WTC11 (cell line): ENCODE data around the gene SANBR. TPM values are rescaled to one million over a fixed set of nuclear protein-coding genes. Genes with fewer than 3 reads are reported as not detected.
"Not testable (repeated sequence)": the region's sequence is repeated elsewhere in the genome, so short reads cannot be mapped to it uniquely, and the experiment has no call there.

Experiments used
- ATAC-seq: fragments of 200-7000 bp; cut with Tn5 transposase; 2 replicates; pipeline ENCODE4 v1.10.0; 2021; ENCODE audit warnings: mild to moderate bottlenecking, moderate library complexity
- CTCF ChIA-PET: fragments of 300-600 bp; sonication (Branson Sonifier 250); formaldehyde crosslinking; loops from one replicate; lab custom pipeline; 2021; ENCODE audit warnings: antibody characterized with exemption; lab: Charles Lee
- POLR2A ChIA-PET: fragments of 350-600 bp; sonication (Branson Sonifier 250); formaldehyde crosslinking; loops from one replicate; lab custom pipeline; 2021; ENCODE audit warnings: antibody characterized with exemption; lab: Charles Lee
- DNase-seq: peaks from one replicate; pipeline ENCODE4 v3.0.0; 2021; ENCODE audit warnings: low spot score
- H3K27ac Mint-ChIP-seq: 2 replicates; pipeline ENCODE4 v1.8.0; 2021; ENCODE audit warnings: mixed read lengths
- H3K27me3 Mint-ChIP-seq: 2 replicates; pipeline ENCODE4 v1.8.0; 2021; ENCODE audit warnings: low read depth, mild to moderate bottlenecking, moderate library complexity, mixed read lengths
- H3K36me3 Mint-ChIP-seq: 2 replicates; pipeline ENCODE4 v1.8.0; 2021; ENCODE audit warnings: mixed read lengths
- H3K4me1 Mint-ChIP-seq: 2 replicates; pipeline ENCODE4 v1.8.0; 2022; ENCODE audit warnings: mixed read lengths
- H3K4me3 Mint-ChIP-seq: 2 replicates; pipeline ENCODE4 v1.8.0; 2021; ENCODE audit warnings: mild to moderate bottlenecking, moderate library complexity, mixed read lengths
- H3K9me3 Mint-ChIP-seq: 2 replicates; pipeline ENCODE4 v1.8.0; 2021; ENCODE audit warnings: mixed read lengths
- CBFB ChIP-seq: sonication (generic); formaldehyde crosslinking; IDR thresholded peaks from 2 replicates; pipeline ENCODE4 v1.8.1; 2022; ENCODE audit warnings: mild to moderate bottlenecking, low read depth, missing genetic modification reagents
- ELF4 ChIP-seq: sonication (generic); formaldehyde crosslinking; IDR thresholded peaks from 2 replicates; pipeline ENCODE4 v1.8.1; 2022; ENCODE audit warnings: low read depth, mild to moderate bottlenecking, moderate library complexity, missing genetic modification reagents
- ETV6 ChIP-seq: sonication (generic); formaldehyde crosslinking; IDR thresholded peaks from 2 replicates; pipeline ENCODE4 v1.8.1; 2022; ENCODE audit warnings: mild to moderate bottlenecking, missing genetic modification reagents
- GABPB1 ChIP-seq: sonication (generic); formaldehyde crosslinking; IDR thresholded peaks from 2 replicates; pipeline ENCODE4 v1.8.1; 2023; ENCODE audit warnings: mild to moderate bottlenecking, missing genetic modification reagents
- HMGA2 ChIP-seq: fragments of 250-450 bp; sonication (Bioruptor Pico); IDR thresholded peaks from 2 replicates; pipeline ENCODE4 v1.4.0; 2021; ENCODE audit warnings: mild to moderate bottlenecking, moderate library complexity
- IRF2 ChIP-seq: sonication (generic); formaldehyde crosslinking; IDR thresholded peaks from 2 replicates; pipeline ENCODE4 v1.8.0; 2022; ENCODE audit warnings: low read depth, missing genetic modification reagents, borderline replicate concordance
- MXD4 ChIP-seq: fragments of 250-450 bp; sonication (Bioruptor Pico); IDR thresholded peaks from 2 replicates; pipeline ENCODE4 v1.8.0; 2021; ENCODE audit warnings: mild to moderate bottlenecking, moderate library complexity, borderline replicate concordance
- NFE2L1 ChIP-seq: sonication (generic); formaldehyde crosslinking; IDR thresholded peaks from 2 replicates; pipeline ENCODE4 v1.8.1; 2023; ENCODE audit warnings: missing genetic modification reagents
- NR1H2 ChIP-seq: sonication (generic); formaldehyde crosslinking; IDR thresholded peaks from 2 replicates; pipeline ENCODE4 v1.9.0; 2021; ENCODE audit warnings: mild to moderate bottlenecking, moderate library complexity, missing genetic modification reagents
- RORB ChIP-seq: fragments of 250-450 bp; sonication (Bioruptor Pico); IDR thresholded peaks from 2 replicates; pipeline ENCODE4 v1.9.0; 2021; ENCODE audit warnings: mild to moderate bottlenecking
- TEAD4 ChIP-seq: sonication (generic); formaldehyde crosslinking; IDR thresholded peaks from 2 replicates; pipeline ENCODE4 v1.8.0; 2022; ENCODE audit warnings: mild to moderate bottlenecking, missing genetic modification reagents
- ZNF138 ChIP-seq: sonication (generic); formaldehyde crosslinking; conservative IDR thresholded peaks from 2 replicates; pipeline ENCODE4 v1.8.1; 2022; ENCODE audit warnings: mild to moderate bottlenecking, moderate library complexity, missing genetic modification reagents
- ZNF219 ChIP-seq: sonication (generic); formaldehyde crosslinking; IDR thresholded peaks from 2 replicates; pipeline ENCODE4 v1.8.0; 2023; ENCODE audit warnings: missing genetic modification reagents, mild to moderate bottlenecking, borderline replicate concordance
- ZNF263 ChIP-seq: sonication (generic); formaldehyde crosslinking; IDR thresholded peaks from 2 replicates; pipeline ENCODE4 v1.8.1; 2022; ENCODE audit warnings: low read depth, mild to moderate bottlenecking, moderate library complexity, missing genetic modification reagents
- total RNA-seq: library from RNA; stranded (reverse); gene quantifications from 3 replicates; pipeline ENCODE4 v1.2.3, GENCODE V29; 2021
- TF ChIP-seq, protein P1 (sequence below): sonication (generic); formaldehyde crosslinking; IDR thresholded peaks from 2 replicates; pipeline ENCODE4 v1.8.0; 2023; ENCODE audit warnings: missing genetic modification reagents
- TF ChIP-seq, protein P2 (sequence below): sonication (generic); formaldehyde crosslinking; IDR thresholded peaks from 2 replicates; pipeline ENCODE4 v1.8.0; 2022; ENCODE audit warnings: mild to moderate bottlenecking, missing genetic modification reagents
- TF ChIP-seq, protein P3 (sequence below): sonication (generic); formaldehyde crosslinking; IDR thresholded peaks from 2 replicates; pipeline ENCODE4 v1.8.1; 2023; ENCODE audit warnings: mild to moderate bottlenecking, missing genetic modification reagents, moderate library complexity
- TF ChIP-seq, protein P4 (sequence below): sonication (generic); formaldehyde crosslinking; IDR thresholded peaks from 2 replicates; pipeline ENCODE4 v1.8.1; 2023; ENCODE audit warnings: mild to moderate bottlenecking, missing genetic modification reagents, borderline replicate concordance
- TF ChIP-seq, protein P5 (sequence below): sonication (generic); formaldehyde crosslinking; IDR thresholded peaks from 2 replicates; pipeline ENCODE4 v1.8.1; 2023; ENCODE audit warnings: mild to moderate bottlenecking, missing genetic modification reagents, moderate library complexity

SANBR gene
- total RNA-seq, 1 experiment from 2014 or later, result 8.9 TPM

DNA sequence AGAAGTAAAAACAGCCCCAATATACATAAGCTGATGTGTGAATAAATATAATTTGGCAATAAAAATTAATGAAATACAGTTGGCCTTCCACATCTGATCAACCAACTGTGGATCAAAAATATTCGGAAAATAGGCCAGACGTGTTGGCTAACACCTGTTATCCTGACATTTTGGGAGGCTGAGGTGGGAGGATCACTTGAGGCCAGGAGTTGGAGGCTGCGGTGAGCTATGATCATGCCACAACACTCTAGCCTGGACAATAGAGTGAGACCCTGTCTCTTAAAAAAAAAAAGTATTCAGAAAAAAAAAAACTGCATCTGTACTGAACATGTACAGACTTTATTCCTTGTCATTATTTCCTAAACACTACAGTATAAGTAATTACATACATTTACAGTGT is 36.1 kb upstream of the SANBR start:
- no peaks in the 10 kb centered on the region for H3K27me3 Mint-ChIP-seq
- no peaks in the 10 kb centered on the region for H3K4me1 Mint-ChIP-seq
- ATAC-seq, result no peak
- TF ChIP-seq ZNF219, result no peak
- TF ChIP-seq CBFB (CRISPR knock-in tag), result no peak
- TF ChIP-seq NFE2L1 (CRISPR knock-in tag), result no peak
- TF ChIP-seq, protein P1, sequence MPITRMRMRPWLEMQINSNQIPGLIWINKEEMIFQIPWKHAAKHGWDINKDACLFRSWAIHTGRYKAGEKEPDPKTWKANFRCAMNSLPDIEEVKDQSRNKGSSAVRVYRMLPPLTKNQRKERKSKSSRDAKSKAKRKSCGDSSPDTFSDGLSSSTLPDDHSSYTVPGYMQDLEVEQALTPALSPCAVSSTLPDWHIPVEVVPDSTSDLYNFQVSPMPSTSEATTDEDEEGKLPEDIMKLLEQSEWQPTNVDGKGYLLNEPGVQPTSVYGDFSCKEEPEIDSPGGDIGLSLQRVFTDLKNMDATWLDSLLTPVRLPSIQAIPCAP (CRISPR knock-in tag), result no peak
- TF ChIP-seq, protein P2, sequence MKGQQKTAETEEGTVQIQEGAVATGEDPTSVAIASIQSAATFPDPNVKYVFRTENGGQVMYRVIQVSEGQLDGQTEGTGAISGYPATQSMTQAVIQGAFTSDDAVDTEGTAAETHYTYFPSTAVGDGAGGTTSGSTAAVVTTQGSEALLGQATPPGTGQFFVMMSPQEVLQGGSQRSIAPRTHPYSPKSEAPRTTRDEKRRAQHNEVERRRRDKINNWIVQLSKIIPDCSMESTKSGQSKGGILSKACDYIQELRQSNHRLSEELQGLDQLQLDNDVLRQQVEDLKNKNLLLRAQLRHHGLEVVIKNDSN (CRISPR knock-in tag), result no peak
- TF ChIP-seq, protein P3, sequence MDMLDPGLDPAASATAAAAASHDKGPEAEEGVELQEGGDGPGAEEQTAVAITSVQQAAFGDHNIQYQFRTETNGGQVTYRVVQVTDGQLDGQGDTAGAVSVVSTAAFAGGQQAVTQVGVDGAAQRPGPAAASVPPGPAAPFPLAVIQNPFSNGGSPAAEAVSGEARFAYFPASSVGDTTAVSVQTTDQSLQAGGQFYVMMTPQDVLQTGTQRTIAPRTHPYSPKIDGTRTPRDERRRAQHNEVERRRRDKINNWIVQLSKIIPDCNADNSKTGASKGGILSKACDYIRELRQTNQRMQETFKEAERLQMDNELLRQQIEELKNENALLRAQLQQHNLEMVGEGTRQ (CRISPR knock-in tag), result no peak
- no peak for TF ChIP-seq IRF2 (CRISPR knock-in tag)
- no peak for TF ChIP-seq NR1H2 (CRISPR knock-in tag)
- TF ChIP-seq ZNF263 (CRISPR knock-in tag), result no peak
- TF ChIP-seq GABPB1 (CRISPR knock-in tag), result no peak
- TF ChIP-seq HMGA2, result no peak
- TF ChIP-seq TEAD4 (CRISPR knock-in tag), result no peak
- TF ChIP-seq ZNF138 (CRISPR knock-in tag), result no peak
- TF ChIP-seq MXD4, result no peak
- TF ChIP-seq, protein P4, sequence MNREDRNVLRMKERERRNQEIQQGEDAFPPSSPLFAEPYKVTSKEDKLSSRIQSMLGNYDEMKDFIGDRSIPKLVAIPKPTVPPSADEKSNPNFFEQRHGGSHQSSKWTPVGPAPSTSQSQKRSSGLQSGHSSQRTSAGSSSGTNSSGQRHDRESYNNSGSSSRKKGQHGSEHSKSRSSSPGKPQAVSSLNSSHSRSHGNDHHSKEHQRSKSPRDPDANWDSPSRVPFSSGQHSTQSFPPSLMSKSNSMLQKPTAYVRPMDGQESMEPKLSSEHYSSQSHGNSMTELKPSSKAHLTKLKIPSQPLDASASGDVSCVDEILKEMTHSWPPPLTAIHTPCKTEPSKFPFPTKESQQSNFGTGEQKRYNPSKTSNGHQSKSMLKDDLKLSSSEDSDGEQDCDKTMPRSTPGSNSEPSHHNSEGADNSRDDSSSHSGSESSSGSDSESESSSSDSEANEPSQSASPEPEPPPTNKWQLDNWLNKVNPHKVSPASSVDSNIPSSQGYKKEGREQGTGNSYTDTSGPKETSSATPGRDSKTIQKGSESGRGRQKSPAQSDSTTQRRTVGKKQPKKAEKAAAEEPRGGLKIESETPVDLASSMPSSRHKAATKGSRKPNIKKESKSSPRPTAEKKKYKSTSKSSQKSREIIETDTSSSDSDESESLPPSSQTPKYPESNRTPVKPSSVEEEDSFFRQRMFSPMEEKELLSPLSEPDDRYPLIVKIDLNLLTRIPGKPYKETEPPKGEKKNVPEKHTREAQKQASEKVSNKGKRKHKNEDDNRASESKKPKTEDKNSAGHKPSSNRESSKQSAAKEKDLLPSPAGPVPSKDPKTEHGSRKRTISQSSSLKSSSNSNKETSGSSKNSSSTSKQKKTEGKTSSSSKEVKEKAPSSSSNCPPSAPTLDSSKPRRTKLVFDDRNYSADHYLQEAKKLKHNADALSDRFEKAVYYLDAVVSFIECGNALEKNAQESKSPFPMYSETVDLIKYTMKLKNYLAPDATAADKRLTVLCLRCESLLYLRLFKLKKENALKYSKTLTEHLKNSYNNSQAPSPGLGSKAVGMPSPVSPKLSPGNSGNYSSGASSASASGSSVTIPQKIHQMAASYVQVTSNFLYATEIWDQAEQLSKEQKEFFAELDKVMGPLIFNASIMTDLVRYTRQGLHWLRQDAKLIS (CRISPR knock-in tag), result no peak
- TF ChIP-seq RORB (CRISPR knock-in tag), result no peak
- no peak for TF ChIP-seq ELF4 (CRISPR knock-in tag)
- TF ChIP-seq, protein P5, sequence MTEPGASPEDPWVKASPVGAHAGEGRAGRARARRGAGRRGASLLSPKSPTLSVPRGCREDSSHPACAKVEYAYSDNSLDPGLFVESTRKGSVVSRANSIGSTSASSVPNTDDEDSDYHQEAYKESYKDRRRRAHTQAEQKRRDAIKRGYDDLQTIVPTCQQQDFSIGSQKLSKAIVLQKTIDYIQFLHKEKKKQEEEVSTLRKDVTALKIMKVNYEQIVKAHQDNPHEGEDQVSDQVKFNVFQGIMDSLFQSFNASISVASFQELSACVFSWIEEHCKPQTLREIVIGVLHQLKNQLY (CRISPR knock-in tag), result no peak
- no peak for TF ChIP-seq ETV6 (CRISPR knock-in tag)
- peaks cover 4% of the 10 kb centered on the region for H3K9me3 Mint-ChIP-seq
- ChIA-PET POLR2A (no interaction called here), CTCF (no interaction called here)
- no peak overlapping the region for H3K27ac Mint-ChIP-seq
- H3K36me3 Mint-ChIP-seq, result peaks cover 33% of the 10 kb centered on the region
- no peak for DNase-seq
- no peak overlapping the region for H3K4me3 Mint-ChIP-seq

DNA sequence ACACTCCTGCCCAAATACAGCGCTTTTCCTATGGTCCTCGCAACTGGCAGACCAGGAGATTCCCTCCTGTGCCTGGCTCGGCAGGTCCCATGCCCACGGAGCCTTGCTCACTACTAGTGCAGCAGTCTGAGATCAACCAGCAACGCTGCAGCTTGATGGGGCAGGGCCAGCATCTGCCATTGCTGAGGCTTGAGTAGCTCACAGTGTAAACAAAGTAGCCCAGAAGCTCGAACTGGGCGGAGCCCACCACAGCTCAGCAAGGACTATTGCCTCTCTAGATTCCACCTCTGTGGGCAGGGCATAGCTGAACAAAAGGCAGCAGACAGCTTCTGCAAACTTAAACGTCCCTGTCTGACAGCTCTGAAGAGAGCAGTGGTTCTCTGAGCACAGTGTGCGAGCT is 31.1 kb upstream of the SANBR start:
- Mint-ChIP-seq H3K27me3 (peaks cover 20% of the 10 kb centered on the region), H3K9me3 (peaks cover 53% of the 10 kb centered on the region), H3K36me3 (peaks cover 84% of the 10 kb centered on the region)
- DNase-seq, H3K4me1 Mint-ChIP-seq, H3K4me3 Mint-ChIP-seq, POLR2A ChIA-PET, H3K27ac Mint-ChIP-seq, CTCF ChIA-PET, ATAC-seq: not testable (repeated sequence)

DNA sequence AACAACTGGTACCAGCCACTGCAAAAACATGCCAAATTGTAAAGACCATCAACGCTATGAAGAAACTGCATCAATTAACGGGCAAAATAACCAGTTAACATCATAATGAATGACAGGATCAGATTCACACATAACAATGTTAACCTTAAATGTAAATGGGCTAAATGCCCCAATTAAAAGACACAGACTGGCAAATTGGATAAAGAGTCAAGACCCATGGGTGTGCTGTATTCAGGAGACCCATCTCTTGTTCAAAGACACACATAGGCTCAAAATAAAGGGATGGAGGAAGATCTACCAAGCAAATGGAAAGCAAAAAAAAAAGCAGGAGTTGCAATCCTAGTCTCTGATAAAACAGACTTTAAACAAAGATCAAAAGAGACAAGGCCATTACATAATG is 29.0 kb upstream of the SANBR start:
- peaks cover 20% of the 10 kb centered on the region for H3K27me3 Mint-ChIP-seq
- DNase-seq, CTCF ChIA-PET, ATAC-seq, H3K4me3 Mint-ChIP-seq, H3K27ac Mint-ChIP-seq, POLR2A ChIA-PET, H3K4me1 Mint-ChIP-seq: not testable (repeated sequence)
- peaks cover 82% of the 10 kb centered on the region for H3K36me3 Mint-ChIP-seq
- H3K9me3 Mint-ChIP-seq, result peaks cover 56% of the 10 kb centered on the region
